Muscle layer of duodenum (tissue), 2 donors: ENCODE results near the gene TMEM72.
A peak's percentile ranks its signal among the peaks of the same experiment; 100 is the strongest.

Experiments
- H3K27ac ChIP-seq: one replicate; pipeline ENCODE4 v1.7.0; 2013; ENCODE audit warnings: mild to moderate bottlenecking, low read length
- H3K27me3 ChIP-seq: one replicate; pipeline ENCODE4 v1.7.0; 2013; ENCODE audit warnings: low read depth, mild to moderate bottlenecking, control low read depth, low read length
- H3K36me3 ChIP-seq, 2 donors: one replicate each; pipeline ENCODE4 v1.7.0; 2013; ENCODE audit warnings: low read length in 2 of 2, control low read depth in 1 of 2, mild to moderate bottlenecking in 1 of 2; ENCODE audit not compliant: insufficient read depth in 2 of 2, control insufficient read depth in 1 of 2
- H3K4me1 ChIP-seq, 2 donors: one replicate each; pipeline ENCODE4 v1.7.0; 2013; ENCODE audit warnings: low read length in 2 of 2, mild to moderate bottlenecking in 2 of 2, control low read depth in 1 of 2, moderate library complexity in 1 of 2; ENCODE audit not compliant: insufficient read depth in 2 of 2, control insufficient read depth in 1 of 2
- H3K4me3 ChIP-seq, 2 donors: one replicate each; pipeline ENCODE4 v1.7.0; 2013; ENCODE audit warnings: low read length in 2 of 2, low read depth in 1 of 2, mild to moderate bottlenecking in 1 of 2
- H3K9me3 ChIP-seq, 2 donors: one replicate each; pipeline ENCODE4 v1.7.0; 2013; ENCODE audit warnings: low read length in 2 of 2, control low read depth in 1 of 2, mild to moderate bottlenecking in 1 of 2; ENCODE audit not compliant: control insufficient read depth in 1 of 2
- donor health status: healthy.

Gene TMEM72

GRCh38 chr10:44936314-44936975 is 25.3 kb downstream of the TMEM72 start:
- Histone ChIP-seq H3K27me3 (no peaks in the 10 kb centered on the region), H3K4me1 (peaks cover 4 to 21% of the 10 kb centered on the region in 2 donors), H3K4me3 (no peak overlapping the region), H3K36me3 (no peaks in the 10 kb centered on the region), H3K9me3 (no peaks in the 10 kb centered on the region), H3K27ac (peak overlapping the region; percentile 8)

- no peaks in the 10 kb centered on the region for H3K27me3 ChIP-seq
- H3K4me1 ChIP-seq, result peaks cover 4 to 20% of the 10 kb centered on the region in 2 donors
- no peaks in the 10 kb centered on the region for H3K36me3 ChIP-seq
- no peaks in the 10 kb centered on the region for H3K9me3 ChIP-seq
- H3K4me3 ChIP-seq, result no peak overlapping the region
- H3K27ac ChIP-seq, result no peak overlapping the region
These were observed 26.3 kb downstream of the TMEM72 start for GRCh38 chr10:44937196-44938005.

GRCh38 chr10:44938956-44939355 is 27.8 kb downstream of the TMEM72 start:
- Histone ChIP-seq H3K27ac (no peak overlapping the region), H3K36me3 (no peaks in the 10 kb centered on the region), H3K4me3 (no peak overlapping the region), H3K27me3 (no peaks in the 10 kb centered on the region), H3K4me1 (peaks cover 4 to 17% of the 10 kb centered on the region in 2 donors), H3K9me3 (no peaks in the 10 kb centered on the region)

GRCh38 chr10:44939691-44940401 is 28.7 kb downstream of the TMEM72 start:
- no peak overlapping the region for H3K27ac ChIP-seq

GRCh38 chr10:44944354-44944753 is 33.2 kb downstream of the TMEM72 start:
- Histone ChIP-seq H3K4me1 (peaks cover 0 to 2% of the 10 kb centered on the region in 2 donors), H3K27ac (no peak overlapping the region), H3K27me3 (no peaks in the 10 kb centered on the region), H3K4me3 (no peak overlapping the region), H3K36me3 (no peaks in the 10 kb centered on the region), H3K9me3 (peaks cover 4 to 6% of the 10 kb centered on the region in 2 donors)

More at GRCh38 chr10:44939691-44940401, 28.7 kb downstream of the TMEM72 start:
- H3K9me3 ChIP-seq, result peaks cover 4 to 6% of the 10 kb centered on the region in 2 donors
- no peaks in the 10 kb centered on the region for H3K36me3 ChIP-seq
- no peaks in the 10 kb centered on the region for H3K27me3 ChIP-seq
- H3K4me1 ChIP-seq, result peaks cover 4 to 12% of the 10 kb centered on the region in 2 donors
- no peak overlapping the region for H3K4me3 ChIP-seq

- Histone ChIP-seq H3K4me1 (peaks cover 0 to 6% of the 10 kb centered on the region in 2 donors), H3K4me3 (no peak overlapping the region), H3K9me3 (peaks cover 4 to 6% of the 10 kb centered on the region in 2 donors), H3K36me3 (no peaks in the 10 kb centered on the region), H3K27ac (no peak overlapping the region), H3K27me3 (no peaks in the 10 kb centered on the region)
These were observed 35.1 kb downstream of the TMEM72 start for GRCh38 chr10:44946205-44946604.

GRCh38 chr10:44947371-44948152 is 36.4 kb downstream of the TMEM72 start:
- H3K9me3 ChIP-seq, result peaks cover 4 to 6% of the 10 kb centered on the region in 2 donors
- H3K4me3 ChIP-seq, result no peak overlapping the region
- no peak overlapping the region for H3K27ac ChIP-seq
- H3K27me3 ChIP-seq, result no peaks in the 10 kb centered on the region
- H3K4me1 ChIP-seq, result peaks cover 0 to 6% of the 10 kb centered on the region in 2 donors
- H3K36me3 ChIP-seq, result no peaks in the 10 kb centered on the region

- Histone ChIP-seq H3K4me1 (peaks cover 0 to 6% of the 10 kb centered on the region in 2 donors), H3K36me3 (no peaks in the 10 kb centered on the region), H3K9me3 (peaks cover 4 to 6% of the 10 kb centered on the region in 2 donors), H3K27me3 (no peaks in the 10 kb centered on the region), H3K27ac (no peak overlapping the region), H3K4me3 (no peak overlapping the region)
These were observed 37.5 kb downstream of the TMEM72 start for GRCh38 chr10:44948642-44949041.

- H3K4me3 ChIP-seq, result no peak overlapping the region
- peaks cover 2 to 4% of the 10 kb centered on the region in 2 donors for H3K9me3 ChIP-seq
- H3K27me3 ChIP-seq, result no peaks in the 10 kb centered on the region
- H3K36me3 ChIP-seq, result no peaks in the 10 kb centered on the region
- peaks cover 0 to 6% of the 10 kb centered on the region in 2 donors for H3K4me1 ChIP-seq
- no peak overlapping the region for H3K27ac ChIP-seq
These were observed 38.1 kb downstream of the TMEM72 start for GRCh38 chr10:44949127-44949802.

- Histone ChIP-seq H3K4me1 (peaks cover 0 to 6% of the 10 kb centered on the region in 2 donors), H3K27me3 (no peaks in the 10 kb centered on the region), H3K27ac (no peak overlapping the region), H3K9me3 (no peaks in the 10 kb centered on the region), H3K4me3 (no peak overlapping the region), H3K36me3 (no peaks in the 10 kb centered on the region)
These were observed 38.8 kb downstream of the TMEM72 start for GRCh38 chr10:44949915-44950314.
